NCI-H2227 treated with DMSO at 0.1 percent for 48 hours (cell line): ENCODE results near the gene HEBP1.

ENCODE experiments used
- DNase-seq: peaks from one replicate; lab custom pipeline; 2025; lab: John Stamatoyannopoulos, UW

The HEBP1 gene

DNA sequence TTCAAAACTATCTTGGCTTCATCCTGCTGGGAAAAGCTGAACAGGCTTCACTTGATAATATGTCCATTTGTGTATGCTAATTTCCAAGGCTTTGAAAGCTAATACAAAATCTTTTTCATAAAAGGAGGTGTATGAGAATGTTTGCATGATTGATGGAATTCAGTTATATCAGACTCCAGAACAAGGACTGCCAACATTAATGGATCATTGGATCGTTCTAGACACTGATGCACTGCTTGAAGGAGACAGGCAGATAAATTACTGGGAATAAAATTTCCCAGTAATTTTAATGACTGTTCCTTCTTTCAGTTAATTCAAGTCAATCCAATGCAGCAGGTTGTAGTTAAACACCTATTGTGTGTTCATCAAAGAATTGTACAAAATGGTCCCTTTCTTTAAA lies 48.6 kb downstream of the HEBP1 start:
- no peak for DNase-seq

DNA sequence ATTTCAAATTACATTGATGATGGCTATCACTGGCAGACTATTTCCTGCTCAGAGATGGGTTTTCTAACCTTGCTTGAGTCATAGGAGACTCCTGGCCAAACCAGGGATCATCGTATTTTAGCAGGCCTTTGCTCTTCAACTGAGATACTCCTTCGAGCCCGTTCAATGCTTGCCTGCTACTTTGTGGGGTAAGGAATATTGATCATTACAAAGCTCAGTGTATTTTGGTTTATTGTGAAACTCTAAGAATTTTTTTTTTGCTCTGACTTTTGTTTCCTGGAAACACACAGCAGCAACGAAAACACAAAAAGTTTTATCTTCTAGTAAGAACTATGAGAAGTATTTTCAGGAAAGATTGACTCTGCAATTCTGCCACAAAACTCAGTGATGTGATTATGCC lies 52.2 kb downstream of the HEBP1 start:
- no peak for DNase-seq

DNA sequence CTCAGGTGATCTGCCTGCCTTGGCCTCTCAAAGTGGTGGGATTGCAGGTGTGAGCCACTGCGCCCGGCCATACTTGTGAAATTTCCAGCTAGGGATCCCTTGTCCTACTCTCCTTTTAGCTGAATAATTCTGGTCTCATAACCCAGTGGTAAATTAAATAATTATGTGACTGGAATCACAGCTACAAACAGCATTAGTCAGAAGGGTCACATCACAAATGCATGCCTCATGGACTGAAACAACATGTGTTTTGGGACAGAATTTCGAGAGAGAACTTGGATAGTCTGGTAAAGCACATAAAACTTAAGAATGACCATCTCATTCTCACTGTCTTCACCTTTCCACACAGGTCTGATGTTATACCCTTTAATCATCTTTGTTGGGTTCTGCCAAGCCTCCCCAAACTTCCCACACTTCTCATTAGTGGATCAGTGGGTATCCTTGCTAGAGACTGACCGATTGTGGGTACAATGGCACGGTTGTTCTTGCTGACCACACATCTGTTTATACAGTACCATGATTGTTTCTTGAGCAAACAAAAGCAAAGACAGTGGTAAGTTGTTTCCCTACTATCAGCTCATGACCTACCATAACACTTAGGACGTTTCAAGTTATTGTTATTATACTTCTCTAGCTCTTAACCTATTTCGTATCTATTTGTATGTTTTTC lies 53.2 kb downstream of the HEBP1 start:
- DNase-seq, result no peak

DNA sequence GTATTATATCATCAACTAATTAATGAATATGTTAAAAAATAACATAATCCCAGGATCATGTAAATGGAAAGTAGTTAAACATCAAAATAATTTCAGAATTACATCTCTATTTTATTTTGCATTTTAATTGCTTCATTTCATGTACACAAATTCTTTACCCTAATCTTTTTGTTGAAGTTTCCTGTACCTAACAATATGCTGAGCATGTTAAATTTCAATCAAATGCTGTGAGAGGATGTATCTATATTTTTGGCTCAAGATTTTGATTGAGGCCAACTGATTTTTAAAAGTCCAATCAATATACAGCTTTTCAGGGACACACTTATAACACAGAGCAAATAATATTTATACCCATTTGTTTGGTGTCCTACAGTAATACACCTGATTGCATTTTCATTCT lies 54.5 kb downstream of the HEBP1 start:
- no peak for DNase-seq

- DNase-seq, result no peak
These were observed 56.3 kb downstream of the HEBP1 start for GRCh38 chr12:12943586-12944260.

- no peak for DNase-seq
These were observed 58.4 kb downstream of the HEBP1 start for GRCh38 chr12:12941450-12942350.

GRCh38 chr12:12939888-12940287 lies 60.2 kb downstream of the HEBP1 start:
- no peak for DNase-seq

- no peak for DNase-seq
These were observed 61.5 kb downstream of the HEBP1 start for GRCh38 chr12:12938541-12938940.

DNA sequence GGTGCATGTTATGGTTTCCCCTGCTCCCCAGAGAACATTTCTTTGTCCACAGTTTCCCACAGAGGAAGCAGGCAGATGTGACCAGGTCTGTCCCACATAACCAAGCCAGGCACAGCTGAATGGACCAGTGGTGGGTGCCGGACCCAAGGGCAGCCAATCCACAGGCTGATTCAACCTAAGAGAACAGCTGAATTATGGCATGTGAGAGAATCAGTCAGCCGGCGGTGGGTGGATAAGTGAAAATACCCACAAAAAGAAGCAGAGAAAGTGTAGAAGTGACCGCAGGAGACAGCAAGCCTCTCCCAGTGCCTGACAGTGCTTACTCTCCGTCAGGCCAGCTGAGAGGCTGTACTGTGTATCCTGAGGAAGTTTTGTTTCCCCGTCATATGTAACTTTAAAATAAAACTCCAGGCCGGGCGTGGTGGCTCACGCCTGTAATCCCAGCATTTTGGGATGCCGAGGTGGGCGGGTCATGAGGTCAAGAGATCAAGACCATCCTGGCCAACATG lies 63.0 kb downstream of the HEBP1 start:
- DNase-seq, result no peak

DNA sequence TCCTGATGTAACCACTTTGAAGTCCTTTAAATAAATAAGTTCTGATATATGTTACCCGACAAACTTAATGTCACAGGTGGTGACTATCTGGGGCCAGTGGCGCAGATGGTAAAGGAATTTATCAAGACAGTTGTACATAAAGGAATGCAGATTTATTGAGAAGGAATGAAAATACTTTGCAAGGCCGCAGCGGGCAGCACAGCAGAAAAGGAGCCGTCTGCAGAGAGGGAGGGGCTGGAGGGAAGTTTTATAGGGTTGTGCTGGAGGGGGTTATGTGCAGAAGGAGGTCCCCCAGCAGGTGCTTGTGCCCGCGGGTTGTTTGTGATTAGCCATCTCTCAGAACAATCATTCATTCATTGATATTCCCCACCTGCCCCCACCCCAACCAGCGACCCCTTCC lies 65.5 kb downstream of the HEBP1 start:
- no peak for DNase-seq

DNA sequence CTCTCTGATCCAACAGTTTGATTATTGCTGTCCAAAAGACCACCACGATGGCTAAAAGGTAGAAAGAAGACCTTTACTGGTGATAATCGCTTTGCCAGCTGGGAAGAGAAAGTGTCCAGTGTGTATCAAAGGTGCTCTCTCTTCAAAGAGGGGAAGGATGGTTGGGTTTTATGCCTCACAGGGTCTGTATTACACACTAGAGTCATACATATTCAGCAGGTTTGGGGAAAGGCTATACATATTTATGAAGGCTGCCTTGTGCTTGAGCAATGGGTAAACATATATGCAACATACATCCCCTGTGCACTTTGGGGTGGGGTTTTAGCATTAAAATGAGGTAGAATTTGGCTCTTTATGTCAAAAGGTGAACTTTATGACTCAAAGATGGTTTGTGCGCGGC lies 66.3 kb downstream of the HEBP1 start:
- no peak for DNase-seq

- no peak for DNase-seq
These were observed 69.3 kb downstream of the HEBP1 start for GRCh38 chr12:12930633-12931219.

DNA sequence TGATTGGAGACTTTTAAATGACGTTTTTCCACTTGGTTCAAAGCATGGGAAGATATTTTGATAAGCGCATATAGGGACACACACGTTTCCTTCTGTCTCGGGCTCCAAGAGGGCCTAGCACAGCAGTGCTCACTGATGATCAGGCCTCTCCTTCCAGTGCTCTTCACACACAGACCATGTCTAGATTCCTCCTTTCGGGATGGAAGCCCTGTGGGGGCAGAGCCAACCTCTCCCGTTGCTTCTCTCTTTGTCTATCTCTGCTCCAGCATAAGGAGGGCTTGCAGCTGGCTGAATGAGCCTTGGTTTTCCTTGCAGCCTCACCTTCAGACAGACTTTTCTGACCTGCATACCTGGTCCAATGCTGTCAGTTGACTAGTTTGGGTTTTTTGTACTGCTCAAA lies 70.4 kb downstream of the HEBP1 start:
- DNase-seq, result no peak

GRCh38 chr12:12927211-12928079 lies 72.6 kb downstream of the HEBP1 start:
- peak; percentile 14 for DNase-seq

DNA sequence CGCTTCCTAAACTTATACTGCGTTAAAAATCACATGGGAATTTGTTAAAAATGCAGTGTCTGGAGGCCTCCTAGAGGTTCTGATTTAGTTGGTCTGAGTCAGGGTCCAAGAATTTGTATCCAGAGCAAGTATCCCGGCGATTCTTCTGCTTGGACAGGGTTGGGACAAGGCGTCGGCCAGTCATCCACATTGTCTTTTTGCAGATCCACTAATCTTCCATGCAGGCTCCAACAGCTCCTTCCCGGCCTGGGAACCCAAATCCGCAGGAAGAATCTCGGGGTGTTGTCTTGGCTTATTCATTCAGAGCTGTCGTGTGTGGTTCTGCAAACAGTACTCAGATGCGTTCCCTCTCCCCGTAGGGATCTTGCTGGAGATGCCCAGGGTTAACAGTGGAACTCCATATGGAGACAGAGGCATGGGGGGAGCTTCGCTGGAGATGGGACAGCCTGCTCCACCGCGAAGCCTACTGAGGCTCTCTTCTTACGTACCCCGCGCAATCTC lies 73.4 kb downstream of the HEBP1 start:
- no peak for DNase-seq

- DNase-seq, result no peak
These were observed 74.7 kb downstream of the HEBP1 start for GRCh38 chr12:12925388-12925787.
